ENCODE measurements around the gene CHI3L2. TPM values are rescaled to one million over a fixed set of nuclear protein-coding genes. Genes with fewer than 3 reads are reported as not detected.

Gene CHI3L2
- total and polyA plus RNA-seq, 7 donors = 0.24 to 2.2 (median 0.42) TPM

GRCh38 chr1:111184663-111185062 lies 42.9 kb upstream of the CHI3L2 start:
- ATAC-seq = no peak
- Histone ChIP-seq H3K9me3 (no peaks in the 10 kb centered on the region), H3K4me1 (peaks cover 7% of the 10 kb centered on the region), H3K27ac (no peak overlapping the region), H3K36me3 (ENCODE audit: insufficient read depth in 1 of 2, low read depth in 1 of 2) (peaks cover 4 to 78% of the 10 kb centered on the region in 2 donors), H3K27me3 (ENCODE audit: insufficient read depth in 3 of 3, low read length in 2 of 3) (no peaks in the 10 kb centered on the region), H3K4me3 (no peak overlapping the region)
- TF ChIP-seq CTCF (IDR thresholded peaks at IDR 0.05) = no peak
- intact Hi-C loops (cut with DNase I) = no loop called here
- DNase-seq = no peak

GRCh38 chr1:111190931-111191451 lies 36.5 kb upstream of the CHI3L2 start:
- intact Hi-C loops (cut with DNase I) = no loop called here
- Histone ChIP-seq H3K36me3 (ENCODE audit: insufficient read depth in 1 of 2, low read depth in 1 of 2) (peaks cover 2 to 31% of the 10 kb centered on the region in 2 donors), H3K4me3 (no peak overlapping the region), H3K27ac (no peak overlapping the region), H3K9me3 (no peaks in the 10 kb centered on the region), H3K27me3 (ENCODE audit: insufficient read depth in 3 of 3, low read length in 2 of 3) (no peaks in the 10 kb centered on the region), H3K4me1 (no peaks in the 10 kb centered on the region)
- DNase-seq (peak in 1 of 2 donors; percentile 44), ATAC-seq (peak in 3 of 4 donors; percentile 21 to 55 (median 43))
- WGBS, 3 donors = 88 to 95% (median 95%) methylated on average over 2 of the region's 2 CpGs
- no peak for TF ChIP-seq CTCF (IDR thresholded peaks at IDR 0.05)

- DNase-seq (no peak), ATAC-seq (no peak)
- no peak overlapping the region for H3K27ac ChIP-seq
- 44 to 65% (median 62%) methylated on average over 3 of the region's 3 CpGs for WGBS, 3 donors
- no peak overlapping the region for H3K4me3 ChIP-seq
- no peaks in the 10 kb centered on the region for H3K4me1 ChIP-seq
- intact Hi-C loops (cut with DNase I) = no loop called here
- peaks cover 2 to 26% of the 10 kb centered on the region in 2 donors for H3K36me3 ChIP-seq (ENCODE audit: insufficient read depth in 1 of 2, low read depth in 1 of 2)
- H3K27me3 ChIP-seq (ENCODE audit: insufficient read depth in 3 of 3, low read length in 2 of 3) = no peaks in the 10 kb centered on the region
- no peak for TF ChIP-seq CTCF (IDR thresholded peaks at IDR 0.05)
- H3K9me3 ChIP-seq = no peaks in the 10 kb centered on the region
Observed at GRCh38 chr1:111191496-111191895, 36.0 kb upstream of the CHI3L2 start.

- Histone ChIP-seq H3K4me3 (no peak overlapping the region), H3K36me3 (ENCODE audit: insufficient read depth in 1 of 2, low read depth in 1 of 2) (peaks cover 2 to 20% of the 10 kb centered on the region in 2 donors), H3K27me3 (ENCODE audit: insufficient read depth in 3 of 3, low read length in 2 of 3) (no peaks in the 10 kb centered on the region), H3K9me3 (no peaks in the 10 kb centered on the region), H3K27ac (no peak overlapping the region), H3K4me1 (no peaks in the 10 kb centered on the region)
- TF ChIP-seq CTCF (IDR thresholded peaks at IDR 0.05) = no peak
- intact Hi-C loops (cut with DNase I) = no loop called here
- DNase-seq (no peak), ATAC-seq (no peak)
- 90 to 97% (median 92%) methylated on average over 5 of the region's 5 CpGs for WGBS, 3 donors
Observed at GRCh38 chr1:111192074-111192473, 35.4 kb upstream of the CHI3L2 start.
